ENCODE data around the gene ANKUB1.

Gene ANKUB1

DNA sequence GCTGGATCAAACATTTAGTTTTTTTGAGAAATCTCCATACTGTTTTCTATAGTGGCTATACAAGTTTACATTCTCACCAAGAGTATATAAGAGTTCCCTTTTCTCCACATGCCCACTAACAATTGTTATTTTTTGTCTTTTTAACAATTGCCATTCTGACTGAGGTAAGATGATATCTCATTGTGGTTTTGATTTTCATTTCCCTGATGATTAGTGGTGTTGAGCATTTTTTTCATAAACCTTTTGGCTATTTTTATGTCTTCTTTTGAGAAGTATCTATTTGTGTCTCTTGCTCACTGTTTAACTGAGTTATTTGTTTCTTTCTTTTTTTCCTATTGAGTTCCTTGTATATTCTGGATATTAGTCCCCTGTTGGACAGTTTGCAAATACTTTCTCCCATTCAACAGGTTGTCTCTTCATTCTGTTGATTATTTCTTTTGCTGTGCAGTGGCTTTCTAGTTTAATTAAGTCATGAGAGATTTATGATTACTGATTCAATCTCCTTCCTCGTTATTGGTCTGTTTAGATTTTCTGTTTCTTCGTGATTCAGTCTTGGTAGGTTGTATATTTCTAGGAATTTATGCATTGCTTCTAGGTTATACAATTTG, 13.9 kb upstream of the ANKUB1 start:
- Histone ChIP-seq H3K27me3 (ENCODE audit: control insufficient read depth, insufficient read depth, low read length) (no peaks in the 10 kb centered on the region), H3K4me1 (ENCODE audit: control insufficient read depth, insufficient read depth, low read length) (no peaks in the 10 kb centered on the region), H3K9me3 (ENCODE audit: control insufficient read depth, insufficient read depth, low read length) (no peaks in the 10 kb centered on the region), H3K9ac (ENCODE audit: low read depth, low read length) (no peak overlapping the region), H3K36me3 (ENCODE audit: control insufficient read depth, insufficient read depth, low read length) (no peaks in the 10 kb centered on the region), H3K4me3 (ENCODE audit: low read depth, low read length) (no peak overlapping the region)

- Histone ChIP-seq H3K4me3 (ENCODE audit: low read depth, low read length) (no peak overlapping the region), H3K9me3 (ENCODE audit: control insufficient read depth, insufficient read depth, low read length) (no peaks in the 10 kb centered on the region), H3K36me3 (ENCODE audit: control insufficient read depth, insufficient read depth, low read length) (no peaks in the 10 kb centered on the region), H3K4me1 (ENCODE audit: control insufficient read depth, insufficient read depth, low read length) (no peaks in the 10 kb centered on the region), H3K27me3 (ENCODE audit: control insufficient read depth, insufficient read depth, low read length) (no peaks in the 10 kb centered on the region), H3K9ac (ENCODE audit: low read depth, low read length) (no peak overlapping the region)
These were observed 9.3 kb upstream of the ANKUB1 start for GRCh38 chr3:149801639-149802038.

GRCh38 chr3:149801195-149801594, 8.8 kb upstream of the ANKUB1 start:
- H3K36me3 ChIP-seq (ENCODE audit: control insufficient read depth, insufficient read depth, low read length) = no peaks in the 10 kb centered on the region
- no peaks in the 10 kb centered on the region for H3K4me1 ChIP-seq (ENCODE audit: control insufficient read depth, insufficient read depth, low read length)
- H3K4me3 ChIP-seq (ENCODE audit: low read depth, low read length) = no peak overlapping the region
- no peak overlapping the region for H3K9ac ChIP-seq (ENCODE audit: low read depth, low read length)
- H3K9me3 ChIP-seq (ENCODE audit: control insufficient read depth, insufficient read depth, low read length) = no peaks in the 10 kb centered on the region
- H3K27me3 ChIP-seq (ENCODE audit: control insufficient read depth, insufficient read depth, low read length) = no peaks in the 10 kb centered on the region

DNA sequence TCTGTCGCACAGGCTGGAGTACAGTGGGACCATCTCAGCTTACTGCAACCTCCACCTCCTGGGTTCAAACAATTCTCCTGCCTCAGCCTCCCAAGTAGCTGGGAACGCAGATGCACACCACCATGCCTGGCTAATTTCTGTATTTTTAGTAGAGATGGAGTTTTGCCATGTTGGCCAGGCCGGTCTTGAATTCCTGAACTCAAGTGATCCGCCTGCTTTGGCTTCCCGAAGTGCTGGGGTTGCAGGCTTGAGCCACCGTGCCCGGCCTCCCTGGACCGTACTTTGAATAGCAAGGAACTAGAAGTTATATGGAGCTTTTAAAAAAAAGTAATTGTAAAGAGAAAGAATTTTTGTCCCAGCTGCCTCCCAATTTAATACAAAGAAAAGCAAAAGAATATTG, 8.3 kb upstream of the ANKUB1 start:
- Histone ChIP-seq H3K9me3 (ENCODE audit: control insufficient read depth, insufficient read depth, low read length) (no peaks in the 10 kb centered on the region), H3K36me3 (ENCODE audit: control insufficient read depth, insufficient read depth, low read length) (no peaks in the 10 kb centered on the region), H3K9ac (ENCODE audit: low read depth, low read length) (no peak overlapping the region), H3K4me1 (ENCODE audit: control insufficient read depth, insufficient read depth, low read length) (no peaks in the 10 kb centered on the region), H3K27me3 (ENCODE audit: control insufficient read depth, insufficient read depth, low read length) (no peaks in the 10 kb centered on the region), H3K4me3 (ENCODE audit: low read depth, low read length) (no peak overlapping the region)

DNA sequence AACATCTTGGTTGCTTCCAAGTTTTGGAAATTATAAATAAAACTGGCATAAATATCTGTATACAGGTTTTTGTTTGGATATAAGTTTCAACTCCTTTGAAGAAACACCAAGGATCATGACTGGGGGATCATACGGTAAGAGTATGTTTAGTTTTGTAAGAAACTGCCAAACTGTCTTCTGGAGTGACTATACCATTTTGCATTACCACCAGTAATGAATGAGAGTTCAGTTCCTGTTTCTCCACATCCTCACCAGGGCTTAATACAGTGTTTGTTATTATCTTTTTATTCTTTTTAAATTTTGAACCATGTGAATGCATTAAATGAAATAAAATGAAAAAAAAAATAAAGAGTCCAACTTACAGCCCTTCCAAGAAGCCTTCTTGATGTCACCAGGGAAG, 3.7 kb upstream of the ANKUB1 start:
- no peaks in the 10 kb centered on the region for H3K36me3 ChIP-seq (ENCODE audit: control insufficient read depth, insufficient read depth, low read length)

GRCh38 chr3:149790698-149791097, 1.7 kb downstream of the ANKUB1 start:
- Histone ChIP-seq H3K4me3 (ENCODE audit: low read depth, low read length) (no peak overlapping the region), H3K4me1 (ENCODE audit: control insufficient read depth, insufficient read depth, low read length) (no peaks in the 10 kb centered on the region), H3K9ac (ENCODE audit: low read depth, low read length) (no peak overlapping the region), H3K27me3 (ENCODE audit: control insufficient read depth, insufficient read depth, low read length) (no peaks in the 10 kb centered on the region), H3K9me3 (ENCODE audit: control insufficient read depth, insufficient read depth, low read length) (no peaks in the 10 kb centered on the region), H3K36me3 (ENCODE audit: control insufficient read depth, insufficient read depth, low read length) (no peaks in the 10 kb centered on the region)

More for the DNA sequence above, 3.7 kb upstream of the ANKUB1 start:
- Histone ChIP-seq H3K4me1 (ENCODE audit: control insufficient read depth, insufficient read depth, low read length) (no peaks in the 10 kb centered on the region), H3K27me3 (ENCODE audit: control insufficient read depth, insufficient read depth, low read length) (no peaks in the 10 kb centered on the region), H3K9me3 (ENCODE audit: control insufficient read depth, insufficient read depth, low read length) (no peaks in the 10 kb centered on the region), H3K9ac (ENCODE audit: low read depth, low read length) (no peak overlapping the region), H3K4me3 (ENCODE audit: low read depth, low read length) (no peak overlapping the region)

DNA sequence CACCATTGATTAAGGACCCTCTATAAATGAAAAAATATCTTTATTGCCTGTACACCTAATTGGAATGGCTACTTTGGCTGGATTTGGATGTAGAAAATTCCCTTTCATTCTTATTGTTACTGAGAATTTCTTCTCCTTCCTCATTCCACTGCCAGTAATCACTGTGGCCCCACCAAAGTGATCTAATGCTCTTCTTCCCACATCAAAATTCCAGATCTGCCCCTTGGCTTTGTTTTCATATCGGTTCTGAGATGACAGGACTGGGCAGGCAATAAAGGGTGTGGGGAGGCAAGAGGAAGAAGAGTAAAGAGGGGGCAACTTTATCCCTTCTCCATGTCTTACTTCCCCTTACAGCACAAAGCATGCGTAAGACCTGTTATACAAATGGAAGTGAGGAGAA, 2.1 kb downstream of the ANKUB1 start:
- Histone ChIP-seq H3K4me1 (ENCODE audit: control insufficient read depth, insufficient read depth, low read length) (no peaks in the 10 kb centered on the region), H3K36me3 (ENCODE audit: control insufficient read depth, insufficient read depth, low read length) (no peaks in the 10 kb centered on the region), H3K4me3 (ENCODE audit: low read depth, low read length) (no peak overlapping the region), H3K9me3 (ENCODE audit: control insufficient read depth, insufficient read depth, low read length) (no peaks in the 10 kb centered on the region), H3K27me3 (ENCODE audit: control insufficient read depth, insufficient read depth, low read length) (no peaks in the 10 kb centered on the region), H3K9ac (ENCODE audit: low read depth, low read length) (no peak overlapping the region)

- no peaks in the 10 kb centered on the region for H3K4me1 ChIP-seq (ENCODE audit: control insufficient read depth, insufficient read depth, low read length)
- H3K27me3 ChIP-seq (ENCODE audit: control insufficient read depth, insufficient read depth, low read length) = no peaks in the 10 kb centered on the region
- H3K36me3 ChIP-seq (ENCODE audit: control insufficient read depth, insufficient read depth, low read length) = no peaks in the 10 kb centered on the region
- no peak overlapping the region for H3K4me3 ChIP-seq (ENCODE audit: low read depth, low read length)
- H3K9me3 ChIP-seq (ENCODE audit: control insufficient read depth, insufficient read depth, low read length) = no peaks in the 10 kb centered on the region
- no peak overlapping the region for H3K9ac ChIP-seq (ENCODE audit: low read depth, low read length)
These were observed 8.2 kb downstream of the ANKUB1 start for GRCh38 chr3:149784064-149784704.

DNA sequence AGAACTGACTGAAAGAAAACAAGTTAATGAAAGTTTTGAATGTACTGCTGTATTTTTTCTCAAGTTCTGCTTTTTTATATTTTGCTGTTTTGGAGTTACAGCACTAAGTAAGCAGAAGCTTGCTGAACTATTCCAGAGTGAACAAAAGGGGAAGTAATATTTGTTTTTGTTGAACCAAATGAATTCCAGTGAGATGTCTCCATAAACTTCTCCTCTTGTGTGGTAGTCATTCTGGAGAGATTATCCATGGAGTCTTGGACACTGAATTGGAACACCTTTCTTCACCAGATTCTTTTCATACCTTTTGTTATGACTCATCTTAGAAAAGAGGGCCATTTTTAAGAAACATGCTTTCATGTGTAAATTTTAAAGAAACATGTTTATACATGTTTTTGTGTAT, 8.8 kb downstream of the ANKUB1 start:
- Histone ChIP-seq H3K9me3 (ENCODE audit: control insufficient read depth, insufficient read depth, low read length) (no peaks in the 10 kb centered on the region), H3K4me3 (ENCODE audit: low read depth, low read length) (no peak overlapping the region), H3K27me3 (ENCODE audit: control insufficient read depth, insufficient read depth, low read length) (no peaks in the 10 kb centered on the region), H3K9ac (ENCODE audit: low read depth, low read length) (no peak overlapping the region), H3K4me1 (ENCODE audit: control insufficient read depth, insufficient read depth, low read length) (no peaks in the 10 kb centered on the region), H3K36me3 (ENCODE audit: control insufficient read depth, insufficient read depth, low read length) (no peaks in the 10 kb centered on the region)

DNA sequence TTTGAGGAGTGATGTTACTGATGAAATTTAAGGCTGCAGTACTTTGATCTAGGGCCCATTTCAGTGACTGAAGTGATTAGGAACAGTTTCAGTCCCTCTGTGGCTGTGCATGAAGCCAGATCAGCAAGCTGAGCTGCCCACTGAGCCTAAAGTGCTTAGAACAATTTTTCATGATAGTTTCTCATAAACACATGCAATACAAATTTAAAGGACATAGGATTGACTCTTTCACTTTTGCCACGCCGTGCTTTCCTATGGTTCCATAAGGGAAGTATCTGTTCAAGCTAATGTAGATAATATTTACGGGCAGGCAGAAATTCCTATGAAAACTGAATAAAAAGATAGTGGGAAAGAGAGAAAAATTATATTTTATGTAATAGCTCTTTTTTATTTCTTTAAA, 10.6 kb downstream of the ANKUB1 start:
- H3K4me3 ChIP-seq (ENCODE audit: low read depth, low read length) = no peak overlapping the region
- H3K36me3 ChIP-seq (ENCODE audit: control insufficient read depth, insufficient read depth, low read length) = no peaks in the 10 kb centered on the region
- H3K9me3 ChIP-seq (ENCODE audit: control insufficient read depth, insufficient read depth, low read length) = no peaks in the 10 kb centered on the region
- no peaks in the 10 kb centered on the region for H3K4me1 ChIP-seq (ENCODE audit: control insufficient read depth, insufficient read depth, low read length)
- H3K27me3 ChIP-seq (ENCODE audit: control insufficient read depth, insufficient read depth, low read length) = no peaks in the 10 kb centered on the region
- no peak overlapping the region for H3K9ac ChIP-seq (ENCODE audit: low read depth, low read length)

GRCh38 chr3:149781211-149781610, 11.1 kb downstream of the ANKUB1 start:
- Histone ChIP-seq H3K9ac (ENCODE audit: low read depth, low read length) (no peak overlapping the region), H3K9me3 (ENCODE audit: control insufficient read depth, insufficient read depth, low read length) (no peaks in the 10 kb centered on the region), H3K36me3 (ENCODE audit: control insufficient read depth, insufficient read depth, low read length) (no peaks in the 10 kb centered on the region), H3K4me1 (ENCODE audit: control insufficient read depth, insufficient read depth, low read length) (no peaks in the 10 kb centered on the region), H3K4me3 (ENCODE audit: low read depth, low read length) (no peak overlapping the region), H3K27me3 (ENCODE audit: control insufficient read depth, insufficient read depth, low read length) (no peaks in the 10 kb centered on the region)

DNA sequence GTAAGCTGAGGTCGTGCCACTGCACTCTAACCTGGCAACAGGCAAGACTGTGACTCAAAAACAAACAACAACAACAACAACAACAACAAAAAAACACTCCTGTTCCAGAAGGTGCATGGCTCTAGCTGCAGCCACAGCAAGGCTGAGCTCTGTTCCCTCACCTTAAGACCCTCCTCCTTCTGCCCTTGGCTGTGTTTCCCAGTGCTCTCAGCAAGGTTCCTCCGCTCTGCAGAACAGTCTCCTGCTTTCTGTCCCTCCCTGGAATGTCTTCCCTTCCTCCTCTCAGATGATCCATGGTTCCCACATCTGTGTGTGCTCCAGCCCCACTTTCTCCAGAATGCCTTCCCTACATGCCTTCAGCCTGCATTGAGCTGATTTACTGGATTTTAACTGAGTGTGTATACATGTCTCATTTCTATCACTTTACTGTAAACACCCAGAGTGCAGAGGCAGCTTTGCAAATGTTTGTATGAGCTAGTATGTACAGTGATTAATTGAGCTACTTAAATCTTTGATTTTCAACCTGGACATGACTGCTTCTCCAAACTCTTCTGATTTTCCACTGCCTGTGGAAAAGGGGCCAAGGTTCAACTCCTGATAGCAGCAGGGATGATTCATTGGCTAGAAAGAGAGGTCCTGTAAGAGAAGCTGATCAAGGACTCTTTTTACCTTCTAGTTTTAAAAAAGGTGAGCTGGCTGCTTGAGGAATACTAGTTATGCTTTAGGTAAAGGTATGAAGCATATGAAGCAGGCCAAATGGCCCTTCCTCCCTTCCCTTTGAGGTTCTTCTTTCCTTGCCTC, 14.7 kb downstream of the ANKUB1 start:
- H3K4me1 ChIP-seq (ENCODE audit: control insufficient read depth, insufficient read depth, low read length) = peaks cover 5% of the 10 kb centered on the region
- H3K9ac ChIP-seq (ENCODE audit: low read depth, low read length) = no peak overlapping the region
- no peaks in the 10 kb centered on the region for H3K9me3 ChIP-seq (ENCODE audit: control insufficient read depth, insufficient read depth, low read length)
- no peaks in the 10 kb centered on the region for H3K27me3 ChIP-seq (ENCODE audit: control insufficient read depth, insufficient read depth, low read length)
- no peak overlapping the region for H3K4me3 ChIP-seq (ENCODE audit: low read depth, low read length)
- no peaks in the 10 kb centered on the region for H3K36me3 ChIP-seq (ENCODE audit: control insufficient read depth, insufficient read depth, low read length)

All from iPS-15b (cell line).